Tibial nerve (tissue), 3 donors: ENCODE measurements around the gene MTMR2.

Source experiments
- POLR2A ChIP-seq, 2 donors: fragments of 450-650 bp; IDR thresholded peaks; one replicate each; pipeline ENCODE4 v1.6.1; 2017; ENCODE audit warnings: antibody characterized with exemption in 2 of 2, mild to moderate bottlenecking in 2 of 2, moderate library complexity in 2 of 2
- TF ChIP-seq, protein P1 (sequence below), 5 experiments: fragments of 200-600 bp in 3 of 5; fragments of 450-650 bp in 2 of 5; sonication (generic) in 3 of 5; IDR thresholded peaks; one replicate each; pipeline ENCODE4 v1.5.1; 2016 to 2019; ENCODE audit warnings: antibody characterized with exemption in 5 of 5, mild to moderate bottlenecking in 3 of 5, moderate library complexity in 2 of 5

- no peak for TF ChIP-seq POLR2A (IDR thresholded peaks at IDR 0.05)
- TF ChIP-seq, protein P1, sequence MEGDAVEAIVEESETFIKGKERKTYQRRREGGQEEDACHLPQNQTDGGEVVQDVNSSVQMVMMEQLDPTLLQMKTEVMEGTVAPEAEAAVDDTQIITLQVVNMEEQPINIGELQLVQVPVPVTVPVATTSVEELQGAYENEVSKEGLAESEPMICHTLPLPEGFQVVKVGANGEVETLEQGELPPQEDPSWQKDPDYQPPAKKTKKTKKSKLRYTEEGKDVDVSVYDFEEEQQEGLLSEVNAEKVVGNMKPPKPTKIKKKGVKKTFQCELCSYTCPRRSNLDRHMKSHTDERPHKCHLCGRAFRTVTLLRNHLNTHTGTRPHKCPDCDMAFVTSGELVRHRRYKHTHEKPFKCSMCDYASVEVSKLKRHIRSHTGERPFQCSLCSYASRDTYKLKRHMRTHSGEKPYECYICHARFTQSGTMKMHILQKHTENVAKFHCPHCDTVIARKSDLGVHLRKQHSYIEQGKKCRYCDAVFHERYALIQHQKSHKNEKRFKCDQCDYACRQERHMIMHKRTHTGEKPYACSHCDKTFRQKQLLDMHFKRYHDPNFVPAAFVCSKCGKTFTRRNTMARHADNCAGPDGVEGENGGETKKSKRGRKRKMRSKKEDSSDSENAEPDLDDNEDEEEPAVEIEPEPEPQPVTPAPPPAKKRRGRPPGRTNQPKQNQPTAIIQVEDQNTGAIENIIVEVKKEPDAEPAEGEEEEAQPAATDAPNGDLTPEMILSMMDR (IDR thresholded peaks at IDR 0.05), result no peak
These were observed 15.1 kb downstream of the MTMR2 start for GRCh38 chr11:95908826-95909225.
